Measurements from ENCODE around the gene MCC. TPM values are rescaled to one million over a fixed set of nuclear protein-coding genes. Genes with fewer than 3 reads are reported as not detected.

MCC gene
- total RNA-seq, 1 donor from 2014 or later: 47.9 TPM

DNA sequence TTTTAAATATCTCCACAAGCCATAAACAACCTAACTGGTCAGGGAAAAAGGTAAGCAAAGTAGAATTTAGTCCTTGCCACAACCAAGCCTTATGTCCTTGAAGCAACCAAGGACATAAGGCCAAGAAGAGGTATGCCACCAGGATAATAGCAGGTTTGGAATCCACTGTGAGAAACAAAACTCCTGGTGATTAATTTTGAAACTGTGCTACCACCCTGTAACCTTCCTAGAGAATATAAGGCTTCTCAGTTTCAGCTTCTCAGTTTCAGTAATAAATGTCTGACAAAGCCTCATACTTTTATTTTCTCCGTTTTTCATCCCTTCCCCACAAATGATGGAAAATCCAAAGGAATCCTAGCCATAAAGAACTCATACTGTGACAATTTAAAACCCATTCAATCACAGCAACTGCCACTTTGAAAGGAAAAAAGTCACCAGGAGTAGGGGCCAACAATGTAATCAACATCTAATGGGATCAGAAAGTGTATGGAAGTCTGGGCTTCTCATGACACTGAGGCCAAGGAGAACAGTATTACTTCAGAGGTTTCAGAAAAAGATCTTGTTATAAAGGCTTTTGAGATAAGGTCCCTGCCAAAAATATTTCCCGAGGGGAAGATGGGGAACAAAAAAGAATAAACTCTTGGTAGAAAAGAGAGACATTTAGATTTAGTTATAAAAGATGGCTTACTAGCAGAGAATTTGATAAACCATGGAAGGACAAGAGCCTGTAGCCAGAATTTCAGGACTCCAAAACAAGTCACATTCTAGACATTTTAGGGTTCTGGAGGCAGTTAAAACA lies 242.6 kb downstream of the MCC start:
- H3K27me3 ChIP-seq: no peaks in the 10 kb centered on the region
- no peaks in the 10 kb centered on the region for H3K9me3 ChIP-seq
- intact Hi-C loops (cut with DNase I): loop anchor here (5.0 kb wide), 1 partner anchor 703 kb away; no protein-coding TSS in a partner anchor
- TF ChIP-seq POLR2AphosphoS5 (IDR thresholded peaks at IDR 0.05; ENCODE audit: insufficient read depth in 1 of 2, low read depth in 1 of 2) (no peak), POLR2A (IDR thresholded peaks at IDR 0.05) (no peak)
- TF ChIP-seq, protein P1, sequence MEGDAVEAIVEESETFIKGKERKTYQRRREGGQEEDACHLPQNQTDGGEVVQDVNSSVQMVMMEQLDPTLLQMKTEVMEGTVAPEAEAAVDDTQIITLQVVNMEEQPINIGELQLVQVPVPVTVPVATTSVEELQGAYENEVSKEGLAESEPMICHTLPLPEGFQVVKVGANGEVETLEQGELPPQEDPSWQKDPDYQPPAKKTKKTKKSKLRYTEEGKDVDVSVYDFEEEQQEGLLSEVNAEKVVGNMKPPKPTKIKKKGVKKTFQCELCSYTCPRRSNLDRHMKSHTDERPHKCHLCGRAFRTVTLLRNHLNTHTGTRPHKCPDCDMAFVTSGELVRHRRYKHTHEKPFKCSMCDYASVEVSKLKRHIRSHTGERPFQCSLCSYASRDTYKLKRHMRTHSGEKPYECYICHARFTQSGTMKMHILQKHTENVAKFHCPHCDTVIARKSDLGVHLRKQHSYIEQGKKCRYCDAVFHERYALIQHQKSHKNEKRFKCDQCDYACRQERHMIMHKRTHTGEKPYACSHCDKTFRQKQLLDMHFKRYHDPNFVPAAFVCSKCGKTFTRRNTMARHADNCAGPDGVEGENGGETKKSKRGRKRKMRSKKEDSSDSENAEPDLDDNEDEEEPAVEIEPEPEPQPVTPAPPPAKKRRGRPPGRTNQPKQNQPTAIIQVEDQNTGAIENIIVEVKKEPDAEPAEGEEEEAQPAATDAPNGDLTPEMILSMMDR (IDR thresholded peaks at IDR 0.05): no peak
- H3K4me1 ChIP-seq: peaks cover 60% of the 10 kb centered on the region
- H3K36me3 ChIP-seq: no peaks in the 10 kb centered on the region
- DNase-seq (ENCODE audit: extremely low spot score in 2 of 2): no peak
- peak overlapping the region; percentile 67 for H3K27ac ChIP-seq
- no peak overlapping the region for H3K4me3 ChIP-seq

DNA sequence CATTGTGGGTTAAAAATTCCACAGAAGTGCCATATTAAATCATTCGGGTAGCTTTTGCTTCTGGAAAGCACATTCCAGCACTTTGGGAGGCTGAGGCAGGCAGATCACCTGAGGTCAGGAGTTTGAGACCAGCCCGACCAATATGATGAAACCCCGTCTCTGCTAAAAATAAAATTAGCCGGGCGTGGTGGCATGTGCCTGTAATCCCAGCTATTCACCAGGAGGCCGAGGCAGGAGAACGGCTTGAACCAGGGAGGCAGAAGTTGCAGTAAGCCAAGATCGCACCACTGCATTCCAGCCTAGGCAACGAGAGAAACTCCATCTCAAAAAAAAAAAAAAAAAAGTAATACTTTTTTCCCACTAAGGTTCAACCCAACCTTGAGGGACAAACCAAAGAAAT lies 243.3 kb downstream of the MCC start:
- DNase-seq (ENCODE audit: extremely low spot score in 2 of 2): no peak
- H3K27me3 ChIP-seq: no peaks in the 10 kb centered on the region
- peak overlapping the region; percentile 67 for H3K27ac ChIP-seq
- H3K4me3 ChIP-seq: no peak overlapping the region
- H3K9me3 ChIP-seq: no peaks in the 10 kb centered on the region
- intact Hi-C loops (cut with DNase I): loop anchor here (5.0 kb wide), 1 partner anchor 703 kb away; no protein-coding TSS in a partner anchor
- TF ChIP-seq POLR2AphosphoS5 (IDR thresholded peaks at IDR 0.05; ENCODE audit: insufficient read depth in 1 of 2, low read depth in 1 of 2): no peak
- no peak for TF ChIP-seq POLR2A (IDR thresholded peaks at IDR 0.05)
- TF ChIP-seq, protein P1 (IDR thresholded peaks at IDR 0.05): no peak
- H3K4me1 ChIP-seq: peaks cover 53% of the 10 kb centered on the region
- no peaks in the 10 kb centered on the region for H3K36me3 ChIP-seq

DNA sequence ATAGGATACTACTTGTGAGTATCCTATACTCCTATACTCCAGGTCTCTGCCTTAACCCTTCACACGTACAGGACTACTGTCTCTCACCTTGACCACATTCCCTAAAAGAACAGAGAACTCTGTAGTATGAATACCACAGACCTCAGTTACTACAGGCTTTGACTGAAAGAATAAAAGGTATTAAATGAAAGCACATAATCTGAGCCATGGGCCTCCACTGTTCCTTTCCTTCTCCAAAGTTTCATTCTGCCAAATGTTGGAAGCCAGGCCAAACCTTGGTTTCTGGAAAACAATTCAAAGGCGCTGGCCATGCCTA lies 244.9 kb downstream of the MCC start:
- Histone ChIP-seq H3K4me1 (peaks cover 44% of the 10 kb centered on the region), H3K27ac (peak overlapping the region; percentile 32), H3K4me3 (no peak overlapping the region), H3K36me3 (no peaks in the 10 kb centered on the region), H3K27me3 (no peaks in the 10 kb centered on the region), H3K9me3 (no peaks in the 10 kb centered on the region)
- DNase-seq (ENCODE audit: extremely low spot score in 2 of 2): no peak
- TF ChIP-seq POLR2AphosphoS5 (IDR thresholded peaks at IDR 0.05; ENCODE audit: insufficient read depth in 1 of 2, low read depth in 1 of 2): no peak
- TF ChIP-seq, protein P1 (IDR thresholded peaks at IDR 0.05): no peak
- TF ChIP-seq POLR2A (IDR thresholded peaks at IDR 0.05): no peak
- intact Hi-C loops (cut with DNase I): no loop called here

DNA sequence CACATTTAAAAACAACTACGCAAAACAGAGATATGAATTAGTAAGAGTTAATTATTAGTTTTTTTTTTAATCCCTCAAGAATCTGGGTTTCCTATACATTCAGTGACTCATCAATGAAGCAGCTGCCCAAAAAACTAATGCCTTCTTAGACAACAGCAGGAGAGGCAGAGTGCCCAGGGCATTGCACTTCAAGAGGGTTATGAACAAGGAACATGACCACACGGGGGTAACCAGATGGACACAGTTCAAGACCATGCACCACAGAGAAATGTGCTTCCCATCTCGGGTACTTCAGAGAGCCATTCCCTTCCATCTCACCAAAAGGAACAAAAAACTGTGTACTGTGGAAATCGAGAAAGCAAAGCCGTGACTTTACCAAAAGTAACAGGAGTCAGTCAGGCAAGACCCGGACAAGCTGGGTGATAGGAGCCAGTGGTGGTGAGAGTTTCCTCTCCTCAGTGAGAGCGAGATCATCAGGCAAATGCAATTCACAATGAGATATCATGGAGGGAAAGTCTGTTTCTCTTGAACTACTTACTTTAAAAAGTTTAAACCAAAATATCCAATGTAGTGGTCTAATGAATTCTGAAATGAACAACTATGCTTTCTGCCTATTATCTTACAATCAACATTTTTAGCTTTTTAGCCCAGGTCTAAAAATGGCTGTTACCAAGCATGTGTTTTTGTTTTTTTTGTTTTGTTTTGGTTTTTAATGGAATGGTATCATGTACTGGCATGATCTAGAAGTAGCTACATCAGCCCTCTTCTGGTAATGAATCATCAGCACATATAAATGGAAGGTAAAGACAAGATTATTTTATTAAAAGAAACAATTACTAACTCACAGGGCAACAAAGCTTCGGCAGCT lies 245.5 kb downstream of the MCC start:
- Histone ChIP-seq H3K36me3 (no peaks in the 10 kb centered on the region), H3K4me3 (no peak overlapping the region), H3K9me3 (no peaks in the 10 kb centered on the region), H3K27ac (peak overlapping the region; percentile 32), H3K27me3 (no peaks in the 10 kb centered on the region), H3K4me1 (peaks cover 49% of the 10 kb centered on the region)
- intact Hi-C loops (cut with DNase I): no loop called here
- no peak for DNase-seq (ENCODE audit: extremely low spot score in 2 of 2)
- no peak for TF ChIP-seq POLR2A (IDR thresholded peaks at IDR 0.05)
- no peak for TF ChIP-seq POLR2AphosphoS5 (IDR thresholded peaks at IDR 0.05; ENCODE audit: insufficient read depth in 1 of 2, low read depth in 1 of 2)
- TF ChIP-seq, protein P1 (IDR thresholded peaks at IDR 0.05): no peak
